ENCODE data around the gene HOXA3.

Gene HOXA3

DNA sequence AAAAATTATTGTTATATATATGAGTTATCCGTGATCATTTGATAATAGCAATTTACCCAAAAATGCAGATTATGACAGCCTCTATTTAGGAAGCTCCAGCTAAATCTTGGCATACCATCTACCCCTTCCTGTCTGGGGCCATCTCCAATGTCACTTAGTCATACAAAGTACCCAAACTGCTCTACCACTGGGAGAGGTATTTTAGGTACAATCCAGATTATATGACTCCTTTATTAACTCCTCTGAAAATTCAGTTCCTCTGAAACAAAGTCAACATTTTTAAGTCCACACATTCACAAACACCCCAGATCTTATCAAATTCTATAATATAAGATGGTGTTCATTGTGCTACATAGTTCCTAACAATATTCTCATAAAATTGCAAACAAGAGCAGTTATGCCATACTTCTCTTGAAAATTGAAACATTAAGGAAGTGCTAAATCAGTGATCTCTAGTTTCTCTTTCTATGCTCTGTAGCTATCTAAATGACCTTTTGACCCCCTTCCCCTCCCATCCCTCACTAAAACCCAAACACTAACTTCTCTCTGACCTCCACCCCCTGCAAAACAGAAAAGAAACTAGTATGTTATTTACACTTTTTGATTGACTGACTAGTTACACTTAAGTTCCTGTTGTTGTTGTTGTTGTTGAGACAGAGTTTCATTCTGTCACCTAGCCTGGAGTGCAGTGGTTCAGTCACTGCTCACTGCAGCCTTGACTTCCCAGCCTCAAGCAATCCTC, 73.0 kb downstream of the HOXA3 start:
- no peak for DNase-seq

- no peak for DNase-seq
Measured at GRCh38 chr7:27078616-27079233, 73.7 kb downstream of the HOXA3 start.

- DNase-seq, result no peak
Measured at GRCh38 chr7:27073076-27073475, 79.3 kb downstream of the HOXA3 start.

- DNase-seq, result no peak
Measured at GRCh38 chr7:27071622-27072390, 80.6 kb downstream of the HOXA3 start.

GRCh38 chr7:27068259-27068658, 84.1 kb downstream of the HOXA3 start:
- no peak for DNase-seq

GRCh38 chr7:27066148-27066547, 86.2 kb downstream of the HOXA3 start:
- no peak for DNase-seq

GRCh38 chr7:27065709-27066108, 86.7 kb downstream of the HOXA3 start:
- no peak for DNase-seq

GRCh38 chr7:27064661-27065060, 87.7 kb downstream of the HOXA3 start:
- DNase-seq, result no peak

DNA sequence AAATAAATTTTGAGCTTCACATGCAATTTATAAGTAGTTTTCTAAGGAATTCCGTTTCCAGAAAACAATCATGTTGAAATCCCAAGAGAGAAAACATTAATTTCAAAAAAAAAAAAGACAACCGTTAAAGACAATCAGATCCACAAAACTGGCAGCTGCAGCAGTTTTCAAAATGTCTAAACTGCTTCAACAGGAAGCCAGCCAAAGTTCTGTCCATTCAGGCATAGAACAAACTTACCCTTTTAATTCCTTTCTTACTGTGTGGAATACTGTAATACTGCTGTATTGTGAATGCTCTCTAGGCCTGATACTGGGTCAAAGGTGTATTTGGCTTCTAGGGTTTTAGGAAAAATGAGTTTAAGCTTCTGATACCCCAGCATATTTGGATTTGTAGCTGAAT, 88.2 kb downstream of the HOXA3 start:
- no peak for DNase-seq

- DNase-seq, result no peak
Measured at GRCh38 chr7:27062946-27063345, 89.4 kb downstream of the HOXA3 start.

All from activated naive CD4-positive, alpha-beta T cell treated with Interleukin-2 at 50 U/mL for 16 hours (primary cell).